ENCODE measurements around the gene ATP6V1B1.

Gene ATP6V1B1

DNA sequence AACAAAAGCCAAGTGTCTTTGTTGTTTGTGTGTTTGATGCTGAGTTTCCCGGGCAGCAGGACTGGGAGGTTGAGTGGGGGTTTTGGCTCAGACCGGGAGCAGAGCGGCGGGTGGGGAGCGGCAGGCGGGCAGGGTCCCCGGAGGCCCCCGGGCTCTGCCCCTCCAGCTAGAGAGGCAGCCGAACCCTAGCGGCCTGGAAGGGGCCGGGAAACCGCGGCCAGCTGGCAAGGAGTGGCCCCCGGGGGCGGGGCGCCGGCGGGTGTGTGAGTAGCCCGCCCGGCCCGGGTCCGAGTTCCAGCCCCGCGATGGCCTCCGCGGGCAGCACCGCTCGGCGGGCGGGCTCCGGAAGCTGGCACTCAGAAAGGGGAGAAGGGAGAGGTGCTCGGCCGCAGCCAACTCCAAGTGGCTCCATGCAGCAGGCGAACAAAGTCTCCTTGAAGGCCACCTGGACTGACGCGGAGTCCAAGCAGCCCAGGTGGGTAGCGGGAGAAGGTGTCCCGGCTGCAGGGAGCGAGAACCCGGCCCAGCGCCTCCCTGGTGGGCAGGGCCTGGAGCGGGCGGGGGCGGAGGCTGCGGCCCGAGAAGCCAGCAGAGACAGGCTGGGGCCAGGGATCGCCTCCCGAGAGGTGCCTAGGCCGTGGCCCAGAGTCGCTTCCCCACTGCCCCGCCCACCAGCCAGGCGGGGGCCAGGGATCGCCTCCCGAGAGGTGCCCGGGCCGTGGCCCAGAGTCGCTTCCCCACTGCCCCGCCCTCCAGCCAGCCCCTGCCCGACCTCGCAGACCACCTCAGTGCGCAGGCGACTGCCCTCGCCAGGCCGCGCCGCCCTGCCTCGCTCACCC is 42.9 kb downstream of the ATP6V1B1 start, which contains the start of gene ANKRD53:
ANKRD53 (plus strand) TSS at position 290 of the 839 bp plus-strand sequence; CDS start at position 306, 16 bp downstream.
- H3K36me3 ChIP-seq (replicated peaks) = no peaks in the 10 kb centered on the region
- DNase-seq = no peak
- in situ Hi-C loops (cut with HindIII; ENCODE audit: low pct_ligation_motif_present, low sequenced_read_pairs) = no loop called here
- TF ChIP-seq CTCF (IDR thresholded peaks at IDR 0.05; ENCODE audit: low read depth, low read length, missing control alignments) = no peak
- no peaks in the 10 kb centered on the region for H3K27me3 ChIP-seq (replicated peaks)
- H3K4me3 ChIP-seq (ENCODE audit: low read depth, low read length) = peak within 1 kb of the TSS; percentile 60
- peak within 1 kb of the TSS; percentile 8 for H3K27ac ChIP-seq

DNA sequence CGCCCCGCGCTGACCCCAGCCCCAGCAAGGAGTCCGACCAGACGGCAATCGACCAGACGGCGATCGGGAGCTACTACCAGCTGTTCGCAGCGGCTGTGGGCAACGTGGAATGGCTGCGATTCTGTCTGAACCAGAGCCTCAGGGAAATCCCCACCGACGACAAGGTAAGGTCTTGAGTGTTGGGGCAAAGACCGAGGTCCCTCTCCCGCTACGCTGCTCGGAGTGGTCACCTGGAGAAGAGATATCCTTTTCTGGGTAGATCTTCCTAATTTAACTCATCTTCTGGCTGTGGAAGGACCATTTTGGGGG is 43.4 kb downstream of the ATP6V1B1 start:
- H3K27ac ChIP-seq = no peak overlapping the region
- no peaks in the 10 kb centered on the region for H3K27me3 ChIP-seq (replicated peaks)
- in situ Hi-C loops (cut with HindIII; ENCODE audit: low pct_ligation_motif_present, low sequenced_read_pairs) = no loop called here
- no peak for TF ChIP-seq CTCF (IDR thresholded peaks at IDR 0.05; ENCODE audit: low read depth, low read length, missing control alignments)
- peak overlapping the region; percentile 60 for H3K4me3 ChIP-seq (ENCODE audit: low read depth, low read length)
- no peaks in the 10 kb centered on the region for H3K36me3 ChIP-seq (replicated peaks)
- no peak for DNase-seq

DNA sequence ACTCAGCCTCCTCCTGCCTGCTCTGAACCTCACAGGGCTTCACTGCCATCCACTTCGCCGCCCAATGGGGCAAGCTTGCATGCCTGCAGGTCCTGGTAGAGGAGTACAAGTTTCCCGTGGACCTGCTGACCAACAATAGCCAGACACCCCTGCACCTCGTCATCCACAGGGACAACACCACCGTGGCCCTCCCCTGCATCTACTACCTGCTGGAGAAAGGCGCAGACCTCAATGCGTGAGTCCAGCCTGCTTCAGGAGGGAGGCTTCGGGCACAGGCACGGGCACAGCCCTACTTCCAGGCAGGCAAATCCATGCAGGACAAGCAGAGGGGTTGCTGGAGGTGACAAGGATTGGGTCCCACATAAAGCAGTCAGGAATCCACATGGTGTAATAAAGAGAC is 43.9 kb downstream of the ATP6V1B1 start:
- in situ Hi-C loops (cut with HindIII; ENCODE audit: low pct_ligation_motif_present, low sequenced_read_pairs) = no loop called here

GRCh38 chr2:70981421-70981820 is 45.7 kb downstream of the ATP6V1B1 start:
- no peak overlapping the region for H3K4me3 ChIP-seq (ENCODE audit: low read depth, low read length)
- in situ Hi-C loops (cut with HindIII; ENCODE audit: low pct_ligation_motif_present, low sequenced_read_pairs) = no loop called here
- no peak for DNase-seq
- no peak overlapping the region for H3K27ac ChIP-seq
- no peaks in the 10 kb centered on the region for H3K27me3 ChIP-seq (replicated peaks)
- H3K36me3 ChIP-seq (replicated peaks) = no peaks in the 10 kb centered on the region
- no peak for TF ChIP-seq CTCF (IDR thresholded peaks at IDR 0.05; ENCODE audit: low read depth, low read length, missing control alignments)

More for the DNA sequence above, 43.9 kb downstream of the ATP6V1B1 start:
- Histone ChIP-seq H3K27me3 (replicated peaks) (no peaks in the 10 kb centered on the region), H3K27ac (no peak overlapping the region), H3K36me3 (replicated peaks) (no peaks in the 10 kb centered on the region), H3K4me3 (ENCODE audit: low read depth, low read length) (no peak overlapping the region)
- no peak for TF ChIP-seq CTCF (IDR thresholded peaks at IDR 0.05; ENCODE audit: low read depth, low read length, missing control alignments)
- DNase-seq = no peak

DNA sequence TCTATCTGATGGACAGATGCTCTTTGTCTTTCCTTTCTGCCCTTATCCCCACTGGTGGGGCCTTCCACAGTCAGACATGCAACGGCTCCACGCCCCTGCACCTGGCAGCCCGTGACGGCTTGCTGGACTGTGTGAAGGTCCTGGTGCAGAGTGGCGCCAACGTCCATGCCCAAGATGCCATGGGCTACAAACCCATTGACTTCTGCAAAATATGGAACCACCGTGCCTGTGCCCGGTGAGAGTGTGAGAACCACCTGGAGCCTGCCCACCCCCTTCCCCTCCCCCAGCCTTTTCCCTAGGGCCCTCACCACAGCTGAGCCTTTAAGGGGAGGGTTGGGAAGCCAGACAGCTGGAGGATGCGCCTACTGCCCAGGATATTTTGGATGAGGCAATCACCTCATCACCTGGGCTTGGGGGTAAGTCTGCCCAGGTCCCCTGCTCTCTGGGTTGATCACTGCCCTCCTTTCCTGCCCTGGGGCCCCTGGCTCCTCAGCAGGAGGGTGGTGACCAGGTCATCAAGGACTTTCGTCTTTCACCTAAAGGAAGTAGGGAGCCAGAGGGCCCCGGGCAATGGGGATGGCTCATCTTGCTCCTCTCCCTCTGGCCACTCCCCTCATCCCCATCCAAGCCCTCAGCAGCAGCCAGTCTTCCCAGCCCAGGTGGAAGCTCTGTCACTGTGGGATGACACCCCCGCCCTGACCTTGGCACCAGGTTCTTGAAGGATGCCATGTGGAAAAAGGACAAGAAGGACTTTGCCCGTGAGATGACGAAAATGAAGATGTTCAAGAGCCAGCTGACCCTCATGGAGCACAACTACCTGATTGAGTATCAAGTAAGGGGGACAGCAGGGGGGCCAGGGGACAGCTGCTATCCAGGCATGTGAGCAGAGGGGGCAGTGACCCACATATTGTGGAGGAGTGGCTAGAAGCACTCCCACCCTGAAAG is 46.4 kb downstream of the ATP6V1B1 start:
- no peaks in the 10 kb centered on the region for H3K27me3 ChIP-seq (replicated peaks)
- peaks cover 3% of the 10 kb centered on the region for H3K36me3 ChIP-seq (replicated peaks)
- no peak overlapping the region for H3K4me3 ChIP-seq (ENCODE audit: low read depth, low read length)
- in situ Hi-C loops (cut with HindIII; ENCODE audit: low pct_ligation_motif_present, low sequenced_read_pairs) = no loop called here
- H3K27ac ChIP-seq = no peak overlapping the region
- DNase-seq = no peak
- TF ChIP-seq CTCF (IDR thresholded peaks at IDR 0.05; ENCODE audit: low read depth, low read length, missing control alignments) = no peak
